Parathyroid adenoma (tissue), 2 donors: ENCODE results near the gene PDC.
"Not testable (repeated sequence)": the region's sequence is repeated elsewhere in the genome, so short reads cannot be mapped to it uniquely, and the experiment has no call there.

Experiments
- H2AFZ ChIP-seq: fragments of 300-600 bp; sonication (generic); one replicate; pipeline ENCODE4 v1.7.0; 2017; ENCODE audit warnings: antibody characterized with exemption, mild to moderate bottlenecking
- H3K27ac ChIP-seq: fragments of 300-600 bp; sonication (generic); one replicate; pipeline ENCODE4 v1.7.0; 2017
- H3K27me3 ChIP-seq: fragments of 300-600 bp; sonication (generic); one replicate; pipeline ENCODE4 v1.7.0; 2017; ENCODE audit warnings: low read length; ENCODE audit not compliant: control insufficient read depth, insufficient read depth
- H3K36me3 ChIP-seq: fragments of 300-600 bp; sonication (generic); one replicate; pipeline ENCODE4 v1.7.0; 2017; ENCODE audit warnings: low read length; ENCODE audit not compliant: control insufficient read depth, insufficient read depth
- H3K4me1 ChIP-seq: fragments of 300-600 bp; sonication (generic); one replicate; pipeline ENCODE4 v1.7.0; 2017; ENCODE audit warnings: control low read depth
- H3K4me2 ChIP-seq: fragments of 300-600 bp; sonication (generic); one replicate; pipeline ENCODE4 v1.7.0; 2017; ENCODE audit warnings: low read length
- H3K4me3 ChIP-seq: fragments of 300-600 bp; sonication (generic); one replicate; pipeline ENCODE4 v1.7.0; 2017; ENCODE audit warnings: low read depth, low read length
- H3K79me2 ChIP-seq: fragments of 300-600 bp; sonication (generic); one replicate; pipeline ENCODE4 v1.7.0; 2017; ENCODE audit warnings: control low read depth
- H3K9ac ChIP-seq: fragments of 300-600 bp; sonication (generic); one replicate; pipeline ENCODE4 v1.7.0; 2017; ENCODE audit warnings: mild to moderate bottlenecking
- H3K9me3 ChIP-seq: fragments of 300-600 bp; sonication (generic); one replicate; pipeline ENCODE4 v1.7.0; 2017; ENCODE audit warnings: low read length; ENCODE audit not compliant: control insufficient read depth
- CTCF ChIP-seq: fragments of 300-600 bp; sonication (generic); IDR thresholded peaks from one replicate; pipeline ENCODE4 v1.7.0; 2017; ENCODE audit warnings: antibody characterized with exemption, mild to moderate bottlenecking
- donor health status: primary hyperparathyroidism.

Gene PDC

DNA sequence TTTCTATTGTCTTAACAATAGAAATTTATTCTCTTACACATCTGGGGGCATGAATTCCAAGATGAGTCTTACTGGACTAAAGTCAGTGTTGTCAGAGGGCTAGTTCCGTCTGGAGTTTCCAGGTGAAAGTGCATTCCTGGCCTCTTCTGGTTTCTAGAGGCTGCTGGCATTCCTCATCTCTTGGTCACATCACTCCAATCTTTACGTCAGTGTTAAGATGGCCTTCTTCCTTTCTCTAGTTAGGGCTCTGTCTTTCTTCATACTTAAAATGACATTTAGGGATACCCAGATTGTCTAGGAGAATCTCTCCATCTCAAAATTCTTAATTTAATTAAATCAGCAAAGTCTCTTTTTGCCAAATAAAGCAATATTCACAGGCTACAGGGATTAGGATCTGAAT is 13.3 kb upstream of the PDC start:
- Histone ChIP-seq H3K79me2 (no peaks in the 10 kb centered on the region), H3K27me3 (no peaks in the 10 kb centered on the region), H3K4me3 (no peak overlapping the region), H3K27ac (no peak overlapping the region), H3K9me3 (no peaks in the 10 kb centered on the region), H3K9ac (no peak overlapping the region), H3K4me2 (no peak overlapping the region), H3K4me1 (no peaks in the 10 kb centered on the region), H3K36me3 (no peaks in the 10 kb centered on the region), H2AFZ (no peak overlapping the region)
- no peak for TF ChIP-seq CTCF

- H3K36me3 ChIP-seq = no peaks in the 10 kb centered on the region
- no peaks in the 10 kb centered on the region for H3K9me3 ChIP-seq
- H3K27ac ChIP-seq = no peak overlapping the region
- no peaks in the 10 kb centered on the region for H3K27me3 ChIP-seq
- H3K79me2 ChIP-seq = no peaks in the 10 kb centered on the region
- no peak overlapping the region for H3K4me3 ChIP-seq
- no peak overlapping the region for H3K4me2 ChIP-seq
- no peak overlapping the region for H2AFZ ChIP-seq
- no peak for TF ChIP-seq CTCF
- H3K9ac ChIP-seq = no peak overlapping the region
- H3K4me1 ChIP-seq = no peaks in the 10 kb centered on the region
Measured at GRCh38 chr1:186473047-186473446, 12.1 kb upstream of the PDC start.

DNA sequence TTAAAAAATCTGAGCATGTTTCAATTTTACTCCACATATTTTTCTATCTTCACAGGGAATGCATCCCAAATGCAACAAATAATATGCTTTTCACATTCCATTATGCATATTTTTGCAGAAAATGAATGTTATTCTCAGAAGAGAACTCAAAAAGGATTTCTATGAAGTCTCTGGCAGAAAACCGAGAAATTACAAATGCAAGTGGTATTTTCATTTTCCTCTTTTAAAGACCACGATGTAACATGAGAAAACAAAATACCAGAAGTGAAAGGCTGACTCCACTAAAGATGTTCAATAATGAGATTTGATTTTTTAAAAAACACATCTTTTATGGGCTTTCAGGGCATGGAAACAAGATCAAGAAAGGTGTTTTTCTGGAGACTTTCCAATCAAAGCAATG is 5.0 kb upstream of the PDC start:
- H3K36me3 ChIP-seq = no peaks in the 10 kb centered on the region
- no peak overlapping the region for H3K4me3 ChIP-seq
- no peaks in the 10 kb centered on the region for H3K27me3 ChIP-seq
- no peaks in the 10 kb centered on the region for H3K9me3 ChIP-seq
- H2AFZ ChIP-seq = no peak overlapping the region
- H3K27ac ChIP-seq = no peak overlapping the region
- H3K9ac ChIP-seq = no peak overlapping the region
- no peak for TF ChIP-seq CTCF
- H3K79me2 ChIP-seq = no peaks in the 10 kb centered on the region
- no peak overlapping the region for H3K4me2 ChIP-seq
- H3K4me1 ChIP-seq = no peaks in the 10 kb centered on the region

DNA sequence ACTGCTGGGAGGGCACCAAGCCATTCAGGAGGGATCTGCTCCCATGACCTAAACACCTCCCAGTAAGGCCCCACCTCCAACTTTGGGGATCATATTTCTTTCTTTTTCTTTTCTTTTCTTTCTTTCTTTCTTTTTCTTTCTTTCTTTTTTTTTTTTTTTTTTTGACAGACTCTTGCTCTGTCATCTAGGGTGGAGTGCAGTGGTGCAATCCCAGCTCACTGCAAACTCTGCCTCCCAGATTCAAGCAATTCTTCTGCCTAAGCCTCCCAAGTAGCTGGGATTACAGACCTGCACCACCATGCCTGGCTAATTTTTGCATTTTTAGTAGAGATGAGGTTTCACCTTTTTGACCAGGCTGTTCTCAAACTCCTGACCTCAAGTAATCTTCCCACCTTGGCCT is 4.6 kb upstream of the PDC start:
- not testable (repeated sequence) for H3K27ac ChIP-seq

DNA sequence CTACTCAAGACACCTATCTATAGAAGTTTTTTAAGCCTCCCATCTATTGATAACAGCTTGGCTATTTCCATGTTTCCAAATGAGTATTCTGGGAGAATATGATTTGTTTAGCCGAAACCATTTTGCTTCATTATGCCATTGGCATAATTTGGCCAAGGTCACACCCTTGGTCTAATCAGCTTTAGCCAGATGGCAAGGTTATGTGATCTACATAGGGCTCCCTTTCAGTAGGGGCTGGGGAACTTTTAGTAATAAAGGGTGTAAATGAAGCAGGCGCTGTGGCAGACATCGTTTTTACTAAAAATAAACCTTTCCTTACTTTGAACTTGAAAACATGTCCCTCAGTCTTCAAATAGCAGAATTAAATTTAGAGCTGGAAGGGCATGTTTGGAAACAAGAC is 3.0 kb upstream of the PDC start:
- H3K9ac ChIP-seq = no peak overlapping the region
- no peak overlapping the region for H3K4me2 ChIP-seq
- H3K9me3 ChIP-seq = no peaks in the 10 kb centered on the region
- H3K4me1 ChIP-seq = no peaks in the 10 kb centered on the region
- H3K27ac ChIP-seq = no peak overlapping the region
- H3K27me3 ChIP-seq = no peaks in the 10 kb centered on the region
- H3K79me2 ChIP-seq = no peaks in the 10 kb centered on the region
- H3K36me3 ChIP-seq = no peaks in the 10 kb centered on the region
- no peak overlapping the region for H3K4me3 ChIP-seq
- TF ChIP-seq CTCF = no peak
- no peak overlapping the region for H2AFZ ChIP-seq

More for the DNA sequence above, 4.6 kb upstream of the PDC start:
- H3K4me3 ChIP-seq, H3K79me2 ChIP-seq, H3K4me1 ChIP-seq, H3K9ac ChIP-seq, H3K9me3 ChIP-seq, H2AFZ ChIP-seq, H3K4me2 ChIP-seq, H3K27me3 ChIP-seq, H3K36me3 ChIP-seq: not testable (repeated sequence)
